ENCODE measurements around the gene PPP1R9B.

The PPP1R9B gene

DNA sequence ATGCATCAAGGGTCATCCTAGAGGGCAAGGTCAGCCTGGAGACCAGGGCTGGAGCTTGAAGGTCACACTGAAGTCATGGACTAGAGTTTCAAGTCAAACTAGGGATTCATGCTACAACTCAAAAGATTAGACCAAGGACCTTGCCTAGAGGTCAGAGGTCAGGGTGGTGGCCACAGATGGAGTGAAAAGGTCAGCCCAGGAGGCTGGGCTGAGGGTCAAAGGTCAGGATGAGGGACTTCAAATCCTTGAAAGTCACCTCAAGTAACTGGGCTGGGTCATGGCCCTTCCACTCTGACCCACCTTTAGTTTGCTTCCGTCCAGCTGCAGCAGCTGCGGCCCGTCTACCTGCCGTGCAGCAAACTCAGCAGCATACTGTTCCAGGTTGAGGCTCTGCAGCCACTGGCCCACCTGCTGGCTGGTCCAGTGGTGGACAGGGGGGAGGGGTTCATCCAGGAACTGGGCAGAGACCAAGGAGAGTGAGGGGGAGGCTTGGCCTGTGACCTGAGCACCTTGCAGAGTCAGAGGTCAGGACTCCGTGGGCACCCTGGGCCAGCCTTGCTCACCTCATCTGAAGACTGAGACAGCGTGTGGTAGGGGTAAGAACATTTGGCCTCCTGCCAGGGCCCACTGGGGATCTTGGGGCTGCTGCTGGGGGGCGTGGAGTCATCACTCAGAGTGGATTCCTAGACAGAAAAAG, 36.7 kb downstream of the PPP1R9B start:
- in situ Hi-C loops (cut with HindIII; ENCODE audit: low pct_ligation_motif_present, low sequenced_read_pairs), result no loop called here
- no peak for DNase-seq
- Histone ChIP-seq H3K27ac (no peak overlapping the region), H3K27me3 (replicated peaks) (no peaks in the 10 kb centered on the region), H3K36me3 (replicated peaks) (no peaks in the 10 kb centered on the region), H3K4me3 (ENCODE audit: low read depth, low read length) (no peak overlapping the region)
- TF ChIP-seq CTCF (IDR thresholded peaks at IDR 0.05; ENCODE audit: low read depth, low read length, missing control alignments), result no peak

DNA sequence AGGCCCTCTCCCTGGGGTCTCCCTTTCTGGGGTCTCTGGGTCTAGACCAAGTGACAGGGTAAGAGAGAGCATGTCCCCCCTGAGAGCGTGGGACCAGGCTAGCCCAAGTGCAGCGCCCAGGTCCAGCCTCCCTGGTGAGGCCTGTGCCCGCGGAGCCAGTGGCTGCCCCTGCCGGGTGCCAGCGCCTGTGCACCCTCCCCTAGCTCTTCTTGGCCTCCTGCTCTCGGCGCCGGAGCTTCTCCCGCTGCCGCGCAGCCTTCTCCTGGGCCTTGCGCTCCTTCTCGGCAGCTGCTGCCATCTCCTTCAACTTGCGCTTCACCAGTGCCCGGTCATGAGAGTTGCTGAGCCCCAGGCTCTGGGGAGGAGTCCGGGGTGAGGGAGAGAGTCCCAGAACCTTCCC, 37.8 kb downstream of the PPP1R9B start:
- H3K27ac ChIP-seq, result no peak overlapping the region
- no peaks in the 10 kb centered on the region for H3K27me3 ChIP-seq (replicated peaks)
- in situ Hi-C loops (cut with HindIII; ENCODE audit: low pct_ligation_motif_present, low sequenced_read_pairs), result no loop called here
- no peaks in the 10 kb centered on the region for H3K36me3 ChIP-seq (replicated peaks)
- TF ChIP-seq CTCF (IDR thresholded peaks at IDR 0.05; ENCODE audit: low read depth, low read length, missing control alignments), result no peak
- H3K4me3 ChIP-seq (ENCODE audit: low read depth, low read length), result no peak overlapping the region
- no peak for DNase-seq

DNA sequence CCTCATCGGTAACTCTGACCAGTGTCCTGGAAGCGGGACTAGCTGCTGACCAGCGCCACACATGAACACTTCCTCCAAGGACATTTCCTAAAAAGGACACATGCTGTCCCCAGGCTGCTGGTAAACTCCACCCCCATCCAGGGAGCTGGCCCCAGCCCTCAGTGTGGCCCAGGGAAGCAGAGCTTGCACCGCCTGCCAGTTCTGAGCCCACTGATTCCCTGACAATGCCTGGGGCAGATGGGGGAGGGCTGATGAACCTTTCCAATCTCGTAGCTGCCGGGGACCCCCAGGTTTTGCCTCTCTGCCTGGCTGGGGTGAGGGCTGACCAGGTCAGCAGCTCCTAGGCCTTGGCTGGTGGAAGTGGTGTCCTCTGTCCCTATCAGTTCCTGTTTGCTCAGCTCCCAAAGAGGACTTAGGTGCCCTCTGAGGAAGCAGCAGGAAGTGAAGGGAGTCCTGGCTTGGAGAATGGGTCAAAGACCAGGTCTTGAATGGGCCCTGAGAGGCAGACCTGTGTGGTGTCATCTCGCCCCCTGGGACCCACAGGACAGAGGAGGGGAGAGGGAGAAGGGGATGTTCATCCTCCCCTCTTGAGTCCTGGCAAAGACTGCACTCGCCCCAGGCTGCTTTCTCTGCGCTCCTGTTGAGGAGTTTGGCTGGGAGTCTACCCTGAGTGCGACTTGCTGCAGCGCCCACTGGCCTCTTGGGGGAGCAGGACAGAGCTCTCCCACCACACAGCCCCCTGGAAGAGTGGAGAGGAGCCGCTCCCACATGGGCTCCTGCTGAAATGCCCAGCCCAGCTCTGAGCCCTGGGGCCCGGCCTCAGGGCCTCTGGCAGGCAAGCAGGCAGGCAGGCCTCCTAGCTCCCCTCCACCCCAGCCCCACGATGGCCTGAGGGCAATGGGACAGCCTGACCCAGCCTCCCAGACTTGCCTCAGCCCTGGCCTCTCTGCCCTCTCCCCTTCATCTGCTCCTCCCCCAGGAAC, 38.5 kb downstream of the PPP1R9B start:
- no peaks in the 10 kb centered on the region for H3K36me3 ChIP-seq (replicated peaks)
- peak; percentile 33 for TF ChIP-seq CTCF (IDR thresholded peaks at IDR 0.05; ENCODE audit: low read depth, low read length, missing control alignments)
- no peak for DNase-seq
- H3K4me3 ChIP-seq (ENCODE audit: low read depth, low read length), result no peak overlapping the region
- in situ Hi-C loops (cut with HindIII; ENCODE audit: low pct_ligation_motif_present, low sequenced_read_pairs), result no loop called here
- no peaks in the 10 kb centered on the region for H3K27me3 ChIP-seq (replicated peaks)
- H3K27ac ChIP-seq, result no peak overlapping the region

DNA sequence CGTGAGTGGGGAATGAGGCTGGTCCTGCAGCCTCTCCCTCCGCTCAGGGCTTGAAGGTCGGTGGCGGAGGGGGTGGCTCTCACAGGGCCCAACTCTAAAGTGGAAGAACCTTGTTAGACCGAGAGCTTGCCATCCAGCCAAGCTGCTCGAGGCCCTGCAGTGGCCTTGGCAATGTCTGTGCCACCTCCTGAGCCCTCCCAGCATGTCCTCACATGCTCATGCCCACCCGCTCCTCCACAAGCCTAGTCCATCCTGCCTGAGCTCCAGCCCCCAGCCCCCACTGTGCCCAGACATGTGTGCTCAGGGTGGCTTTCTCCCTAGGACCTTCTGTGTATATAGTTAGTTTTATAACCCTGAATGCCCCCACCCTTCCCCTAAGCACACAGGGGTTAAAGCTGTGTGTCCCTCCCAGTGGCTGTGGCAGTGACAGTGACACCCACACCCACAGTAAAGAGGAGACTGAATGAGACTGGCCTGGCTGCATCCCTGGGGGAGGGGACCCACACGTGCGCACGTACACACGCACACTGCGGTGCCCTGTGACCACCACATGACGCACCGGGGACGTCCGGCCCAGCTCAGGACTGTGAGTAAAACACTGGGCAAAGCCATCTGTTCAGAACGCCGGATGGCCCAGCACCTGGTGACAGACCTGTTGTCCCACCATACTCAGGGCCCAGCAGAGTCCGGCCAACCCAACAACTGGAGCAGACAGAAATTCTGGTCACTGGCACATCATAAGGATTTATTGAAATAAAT, 39.7 kb downstream of the PPP1R9B start:
- Histone ChIP-seq H3K36me3 (replicated peaks) (no peaks in the 10 kb centered on the region), H3K27me3 (replicated peaks) (no peaks in the 10 kb centered on the region), H3K27ac (no peak overlapping the region), H3K4me3 (ENCODE audit: low read depth, low read length) (no peak overlapping the region)
- TF ChIP-seq CTCF (IDR thresholded peaks at IDR 0.05; ENCODE audit: low read depth, low read length, missing control alignments), result no peak
- DNase-seq, result no peak
- in situ Hi-C loops (cut with HindIII; ENCODE audit: low pct_ligation_motif_present, low sequenced_read_pairs), result no loop called here

- in situ Hi-C loops (cut with HindIII; ENCODE audit: low pct_ligation_motif_present, low sequenced_read_pairs), result no loop called here
- no peak overlapping the region for H3K4me3 ChIP-seq (ENCODE audit: low read depth, low read length)
- DNase-seq, result no peak
- H3K27ac ChIP-seq, result no peak overlapping the region
- no peaks in the 10 kb centered on the region for H3K36me3 ChIP-seq (replicated peaks)
- H3K27me3 ChIP-seq (replicated peaks), result no peaks in the 10 kb centered on the region
- TF ChIP-seq CTCF (IDR thresholded peaks at IDR 0.05; ENCODE audit: low read depth, low read length, missing control alignments), result no peak
These were observed 40.7 kb downstream of the PPP1R9B start for GRCh38 chr17:50109785-50110184.

All from brain microvascular endothelial cell (primary cell).